Measurements from ENCODE around the gene PCDH9. TPM values are rescaled to one million over a fixed set of nuclear protein-coding genes. Genes with fewer than 3 reads are reported as not detected.

PCDH9 gene
- total and polyA plus RNA-seq, 2 experiments from 2014 or later: 0.56 to 0.76 TPM

DNA sequence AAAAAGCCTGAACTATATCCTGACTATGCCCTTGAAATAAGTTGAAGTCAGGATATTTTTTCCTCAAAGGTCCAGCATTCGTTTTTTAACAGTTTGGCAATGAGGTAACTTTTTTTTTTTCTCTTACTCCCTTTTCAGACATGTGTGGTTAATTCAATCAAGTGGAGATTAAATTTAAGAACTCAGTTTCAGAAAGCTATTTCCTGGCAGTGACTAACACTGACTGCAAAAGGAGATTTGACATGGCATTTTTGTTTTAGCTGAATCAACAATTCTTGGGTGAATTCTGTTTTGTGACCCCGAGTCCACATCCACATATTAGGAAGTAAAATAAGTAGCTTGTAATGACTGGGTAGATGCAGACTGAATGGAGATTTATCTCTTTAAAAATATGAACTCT is 716.4 kb downstream of the PCDH9 start:
- DNase-seq: no peak
- Histone ChIP-seq H3K9me2 (ENCODE audit: insufficient read depth) (no peaks in the 10 kb centered on the region), H3K9ac (no peak overlapping the region), H3K27ac (no peak overlapping the region), H3K27me3 (replicated peaks; ENCODE audit: insufficient read depth) (no peaks in the 10 kb centered on the region), H3K9me3 (ENCODE audit: low read depth) (no peaks in the 10 kb centered on the region), H3K36me3 (ENCODE audit: low read depth) (no peaks in the 10 kb centered on the region), H4K20me1 (ENCODE audit: insufficient read depth) (no peaks in the 10 kb centered on the region), H3K4me2 (ENCODE audit: unreplicated experiment) (no peak overlapping the region), H2AFZ (no peak overlapping the region), H3K4me1 (ENCODE audit: insufficient read depth) (no peaks in the 10 kb centered on the region), H3K4me3 (no peak overlapping the region), H3K79me2 (ENCODE audit: insufficient read depth) (no peaks in the 10 kb centered on the region), H3F3A (ENCODE audit: insufficient read depth) (no peaks in the 10 kb centered on the region)
- TF ChIP-seq EZH2phosphoT487 (IDR thresholded peaks at IDR 0.05; ENCODE audit: insufficient read depth, low read depth): no peak
- TF ChIP-seq EZH2 (IDR thresholded peaks at IDR 0.05; ENCODE audit: insufficient read depth, poor library complexity, severe bottlenecking): no peak
- 0 to 2% methylated on average over 2 of the region's 2 CpGs for WGBS, 2 experiments (ENCODE audit: low coverage in 1 of 2, low lambda C conversion rate in 2 of 2, missing lambda C conversion rate in 2 of 2)
- in situ Hi-C loops (cut with MboI): no loop called here

DNA sequence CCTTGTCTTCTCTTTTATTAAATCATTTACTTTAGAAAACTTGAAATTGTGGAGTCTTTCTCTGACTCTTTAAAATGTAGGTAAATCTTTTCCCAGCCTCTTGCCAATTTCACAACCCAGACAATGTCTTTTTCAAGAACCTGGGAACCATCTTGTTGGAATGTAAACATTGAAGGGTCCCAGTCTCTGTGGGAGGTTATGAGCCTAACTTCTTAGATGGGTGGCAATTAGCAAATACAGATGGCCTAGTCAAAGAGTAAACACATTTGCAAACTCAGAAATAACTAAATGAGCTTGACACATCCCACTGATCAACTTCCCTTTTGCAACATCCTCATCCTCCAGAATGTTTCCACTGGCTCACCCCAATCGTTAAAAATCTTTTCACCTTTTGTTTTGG is 721.0 kb downstream of the PCDH9 start:
- H4K20me1 ChIP-seq (ENCODE audit: insufficient read depth): no peaks in the 10 kb centered on the region
- in situ Hi-C loops (cut with MboI): no loop called here
- WGBS, 2 experiments (ENCODE audit: low coverage in 1 of 2, low lambda C conversion rate in 2 of 2, missing lambda C conversion rate in 2 of 2): 3 to 12% methylated on average over 1 of the region's 1 CpG
- no peak overlapping the region for H3K4me2 ChIP-seq (ENCODE audit: unreplicated experiment)
- H3K27ac ChIP-seq: no peak overlapping the region
- no peak for TF ChIP-seq EZH2 (IDR thresholded peaks at IDR 0.05; ENCODE audit: insufficient read depth, poor library complexity, severe bottlenecking)
- no peak for TF ChIP-seq EZH2phosphoT487 (IDR thresholded peaks at IDR 0.05; ENCODE audit: insufficient read depth, low read depth)
- H3K4me3 ChIP-seq: no peak overlapping the region
- H2AFZ ChIP-seq: no peak overlapping the region
- DNase-seq: no peak
- no peaks in the 10 kb centered on the region for H3K9me2 ChIP-seq (ENCODE audit: insufficient read depth)
- H3K36me3 ChIP-seq (ENCODE audit: low read depth): no peaks in the 10 kb centered on the region
- H3K4me1 ChIP-seq (ENCODE audit: insufficient read depth): no peaks in the 10 kb centered on the region
- H3K9ac ChIP-seq: no peak overlapping the region
- no peaks in the 10 kb centered on the region for H3K27me3 ChIP-seq (replicated peaks; ENCODE audit: insufficient read depth)
- no peaks in the 10 kb centered on the region for H3F3A ChIP-seq (ENCODE audit: insufficient read depth)
- H3K79me2 ChIP-seq (ENCODE audit: insufficient read depth): no peaks in the 10 kb centered on the region
- H3K9me3 ChIP-seq (ENCODE audit: low read depth): no peaks in the 10 kb centered on the region

DNA sequence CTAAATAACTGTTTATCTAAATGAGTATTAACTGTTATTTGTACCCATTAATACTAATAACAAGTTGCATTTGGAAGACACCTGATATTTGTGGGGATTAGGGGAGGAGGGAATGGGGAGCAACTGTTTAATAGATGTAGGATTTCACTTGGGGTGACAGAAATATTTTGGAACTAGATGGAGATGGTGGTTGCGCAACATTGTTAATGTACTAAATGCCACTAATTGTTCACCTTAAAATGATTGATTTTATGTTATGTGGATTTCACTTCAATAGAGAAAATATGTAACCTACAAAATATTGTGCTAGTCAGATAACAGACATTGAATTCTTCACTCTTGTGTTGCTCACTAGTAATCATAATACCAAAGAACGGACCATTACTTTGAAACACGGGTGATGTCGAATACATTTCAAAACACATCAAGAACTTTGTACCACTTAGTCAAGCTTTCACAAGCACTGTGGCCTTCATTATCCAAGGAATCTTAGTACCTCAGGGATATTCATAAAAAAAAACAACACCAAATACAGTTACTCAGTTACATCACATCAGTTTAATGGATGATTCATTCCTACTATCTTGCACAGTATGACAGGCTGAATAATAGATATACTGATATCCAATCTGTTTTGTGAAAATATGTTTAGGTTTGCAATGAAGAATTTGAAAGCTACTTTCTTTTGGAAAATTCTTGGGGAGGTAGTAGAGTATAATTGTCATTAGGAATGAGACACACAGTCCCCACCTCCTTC is 721.8 kb downstream of the PCDH9 start:
- in situ Hi-C loops (cut with MboI): no loop called here
- Histone ChIP-seq H3K79me2 (ENCODE audit: insufficient read depth) (no peaks in the 10 kb centered on the region), H3K27me3 (replicated peaks; ENCODE audit: insufficient read depth) (no peaks in the 10 kb centered on the region), H3K27ac (no peak overlapping the region), H3K4me2 (ENCODE audit: unreplicated experiment) (no peak overlapping the region), H2AFZ (no peak overlapping the region), H3K4me1 (ENCODE audit: insufficient read depth) (no peaks in the 10 kb centered on the region), H4K20me1 (ENCODE audit: insufficient read depth) (no peaks in the 10 kb centered on the region), H3K9me3 (ENCODE audit: low read depth) (no peaks in the 10 kb centered on the region), H3K36me3 (ENCODE audit: low read depth) (no peaks in the 10 kb centered on the region), H3K9ac (no peak overlapping the region), H3K9me2 (ENCODE audit: insufficient read depth) (no peaks in the 10 kb centered on the region), H3F3A (ENCODE audit: insufficient read depth) (no peaks in the 10 kb centered on the region), H3K4me3 (no peak overlapping the region)
- TF ChIP-seq EZH2phosphoT487 (IDR thresholded peaks at IDR 0.05; ENCODE audit: insufficient read depth, low read depth): no peak
- no peak for TF ChIP-seq EZH2 (IDR thresholded peaks at IDR 0.05; ENCODE audit: insufficient read depth, poor library complexity, severe bottlenecking)
- no peak for DNase-seq
- WGBS, 2 experiments (ENCODE audit: low coverage in 1 of 2, low lambda C conversion rate in 2 of 2, missing lambda C conversion rate in 2 of 2): 49 to 52% methylated on average over 4 of the region's 4 CpGs

DNA sequence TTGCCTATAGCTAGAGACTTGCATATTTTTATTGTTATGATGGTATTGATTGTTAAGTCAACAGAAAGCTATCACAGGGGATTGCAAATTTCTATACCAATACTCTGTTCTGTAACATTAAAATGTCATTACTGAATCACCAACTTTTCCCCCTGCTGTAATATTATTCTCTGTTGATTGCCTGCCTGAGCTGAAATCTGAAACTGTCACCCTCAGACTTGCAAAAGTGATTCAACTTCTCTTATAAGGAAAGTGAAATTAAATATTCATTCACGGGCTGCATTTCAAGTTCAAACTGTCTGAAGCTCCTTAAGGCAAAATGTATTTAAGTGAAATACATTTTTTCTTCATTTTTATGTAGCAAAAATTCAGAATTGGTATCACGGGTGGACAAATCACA is 723.2 kb downstream of the PCDH9 start:
- WGBS, 2 experiments (ENCODE audit: low coverage in 1 of 2, low lambda C conversion rate in 2 of 2, missing lambda C conversion rate in 2 of 2): 6 to 7% methylated on average over 2 of the region's 2 CpGs
- H3K79me2 ChIP-seq (ENCODE audit: insufficient read depth): no peaks in the 10 kb centered on the region
- no peaks in the 10 kb centered on the region for H3K9me3 ChIP-seq (ENCODE audit: low read depth)
- in situ Hi-C loops (cut with MboI): no loop called here
- no peak overlapping the region for H3K4me3 ChIP-seq
- H3K27me3 ChIP-seq (replicated peaks; ENCODE audit: insufficient read depth): no peaks in the 10 kb centered on the region
- no peak overlapping the region for H2AFZ ChIP-seq
- no peaks in the 10 kb centered on the region for H3K9me2 ChIP-seq (ENCODE audit: insufficient read depth)
- H3K4me2 ChIP-seq (ENCODE audit: unreplicated experiment): no peak overlapping the region
- no peak for DNase-seq
- no peaks in the 10 kb centered on the region for H3F3A ChIP-seq (ENCODE audit: insufficient read depth)
- no peaks in the 10 kb centered on the region for H3K4me1 ChIP-seq (ENCODE audit: insufficient read depth)
- TF ChIP-seq EZH2 (IDR thresholded peaks at IDR 0.05; ENCODE audit: insufficient read depth, poor library complexity, severe bottlenecking) (no peak), EZH2phosphoT487 (IDR thresholded peaks at IDR 0.05; ENCODE audit: insufficient read depth, low read depth) (no peak)
- no peaks in the 10 kb centered on the region for H4K20me1 ChIP-seq (ENCODE audit: insufficient read depth)
- H3K36me3 ChIP-seq (ENCODE audit: low read depth): no peaks in the 10 kb centered on the region
- no peak overlapping the region for H3K27ac ChIP-seq
- no peak overlapping the region for H3K9ac ChIP-seq
